Esophagus (tissue), 2 donors: ENCODE results near the gene TMEM175. TPM values are rescaled to one million over a fixed set of nuclear protein-coding genes. Genes with fewer than 3 reads are reported as not detected.
"Not testable (repeated sequence)": the region's sequence is repeated elsewhere in the genome, so short reads cannot be mapped to it uniquely, and the experiment has no call there.

Source experiments
- H3K27ac ChIP-seq, 2 donors: one replicate each; pipeline ENCODE4 v1.5.1; 2013; ENCODE audit warnings: low read depth in 2 of 2, mild to moderate bottlenecking in 2 of 2, inconsistent platforms in 1 of 2, low read length in 1 of 2, moderate library complexity in 1 of 2
- H3K27me3 ChIP-seq, 2 donors: one replicate each; pipeline ENCODE4 v1.6.1; 2013; ENCODE audit warnings: low read length in 2 of 2, control low read depth in 1 of 2, mild to moderate bottlenecking in 1 of 2; ENCODE audit not compliant: insufficient read depth in 2 of 2, control insufficient read depth in 1 of 2
- H3K36me3 ChIP-seq, 2 donors: one replicate each; pipeline ENCODE4 v1.6.1; 2013; ENCODE audit warnings: low read length in 1 of 2; ENCODE audit not compliant: control insufficient read depth in 2 of 2, insufficient read depth in 2 of 2
- H3K4me1 ChIP-seq, 2 donors: one replicate each; pipeline ENCODE4 v1.6.1; 2013; ENCODE audit warnings: low read length in 1 of 2; ENCODE audit not compliant: control insufficient read depth in 2 of 2, insufficient read depth in 2 of 2
- H3K4me3 ChIP-seq, 2 donors: one replicate each; pipeline ENCODE4 v1.5.1; 2013; ENCODE audit warnings: low read length in 2 of 2, mild to moderate bottlenecking in 2 of 2, low read depth in 1 of 2, moderate library complexity in 1 of 2
- H3K9me3 ChIP-seq, 2 donors: one replicate each; pipeline ENCODE4 v1.6.1; 2013; ENCODE audit warnings: mild to moderate bottlenecking in 2 of 2, low read depth in 1 of 2, low read length in 1 of 2, moderate library complexity in 1 of 2; ENCODE audit not compliant: control insufficient read depth in 2 of 2, insufficient read depth in 1 of 2
- WGBS, 2 donors: extraction: QIAGEN DNeasy Blood & Tissue Kit; methylation state at CpG; one replicate each; pipeline ENCODE4 v1.1.7; 2013; 5-methylcytosine and 5-hydroxymethylcytosine counted together
- polyA plus RNA-seq, 2 donors: library from polyadenylated mRNA; stranded (reverse); fragments of 200-250 nt; gene quantifications; one replicate each; pipeline ENCODE4 v1.2.3, GENCODE V29; 2013
- donor health status: healthy with polysubstance abuse.
- donor health status: Bipolar disorder and iron deficiency.

The TMEM175 gene
- polyA plus RNA-seq, 2 donors, result 16.6 to 32.2 TPM

DNA sequence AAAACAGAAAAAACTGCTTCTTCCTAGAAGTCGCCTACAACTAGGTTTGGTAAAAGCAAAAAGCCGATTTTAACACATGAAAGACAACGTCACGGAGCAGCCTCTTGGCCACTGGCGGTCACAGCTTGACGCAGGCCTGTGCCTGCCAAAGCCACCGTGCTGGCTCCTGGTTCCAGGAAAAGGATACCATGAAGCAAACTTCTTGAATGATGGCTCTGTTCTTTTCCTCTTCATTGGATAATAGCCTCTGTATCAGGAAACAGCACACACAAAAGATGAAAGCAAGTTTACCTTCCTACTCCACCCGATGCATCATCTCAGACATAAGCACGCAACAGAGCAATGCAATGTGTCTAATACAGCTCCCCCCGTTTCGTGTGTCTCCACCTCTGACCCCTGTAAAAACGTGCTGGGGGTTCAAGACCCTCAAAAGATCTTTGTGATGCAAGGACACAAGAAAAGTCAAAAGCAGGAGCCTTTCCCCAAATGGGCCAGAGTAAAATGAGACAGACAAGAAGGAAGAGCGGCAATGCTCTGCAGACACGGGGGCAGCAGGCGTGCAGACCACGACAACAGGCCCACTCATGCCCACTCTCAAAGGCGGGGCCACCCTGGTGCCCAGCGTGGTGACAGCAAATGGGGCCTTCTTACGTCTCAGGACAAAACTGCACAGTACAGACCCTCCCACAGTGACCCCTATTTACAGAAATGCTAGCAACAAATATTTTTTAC is 19.5 kb upstream of the TMEM175 start:
- H3K9me3 ChIP-seq, result no peaks in the 10 kb centered on the region
- peaks cover 10 to 41% of the 10 kb centered on the region in 2 donors for H3K36me3 ChIP-seq
- no peak overlapping the region for H3K4me3 ChIP-seq
- peaks cover 0 to 9% of the 10 kb centered on the region in 2 donors for H3K4me1 ChIP-seq
- no peaks in the 10 kb centered on the region for H3K27me3 ChIP-seq
- H3K27ac ChIP-seq, result peak overlapping the region; percentile 62 to 86
- WGBS, 2 donors, result 70 to 79% methylated on average over 19 of the region's 19 CpGs

GRCh38 chr4:913280-913618 is 19.0 kb upstream of the TMEM175 start:
- Histone ChIP-seq H3K9me3 (no peaks in the 10 kb centered on the region), H3K27me3 (no peaks in the 10 kb centered on the region), H3K4me3 (no peak overlapping the region), H3K27ac (peak overlapping the region in 1 of 2 donors; percentile 62), H3K36me3 (peaks cover 10 to 36% of the 10 kb centered on the region in 2 donors), H3K4me1 (peaks cover 0 to 9% of the 10 kb centered on the region in 2 donors)
- WGBS, 2 donors, result 92 to 93% methylated on average over 4 of the region's 4 CpGs

DNA sequence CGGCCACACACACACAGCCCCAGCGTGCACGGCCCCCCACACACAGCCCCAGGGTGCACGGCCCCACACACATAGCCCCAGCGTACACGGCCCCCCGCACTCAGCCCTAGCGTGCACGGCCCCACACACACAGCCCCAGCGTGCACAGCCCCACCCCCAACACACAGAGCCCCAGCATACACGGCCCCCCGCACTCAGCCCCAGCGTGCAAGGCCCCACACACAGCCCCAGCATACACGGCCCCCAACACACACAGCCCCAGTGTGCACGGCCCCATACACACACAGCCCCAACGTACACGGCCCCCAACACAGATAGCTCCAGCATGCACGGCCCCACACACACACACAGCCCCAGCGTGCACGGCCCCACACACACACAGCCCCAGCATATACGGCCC is 17.7 kb upstream of the TMEM175 start:
- 88 to 89% methylated on average over 20 to 21 of the region's 21 CpGs for WGBS, 2 donors
- peaks cover 0 to 9% of the 10 kb centered on the region in 2 donors for H3K4me1 ChIP-seq
- H3K9me3 ChIP-seq, result no peaks in the 10 kb centered on the region
- no peak overlapping the region for H3K27ac ChIP-seq
- no peaks in the 10 kb centered on the region for H3K27me3 ChIP-seq
- no peak overlapping the region for H3K4me3 ChIP-seq
- peaks cover 10 to 28% of the 10 kb centered on the region in 2 donors for H3K36me3 ChIP-seq

GRCh38 chr4:915041-915474 is 17.2 kb upstream of the TMEM175 start:
- Histone ChIP-seq H3K27me3 (no peaks in the 10 kb centered on the region), H3K4me3 (no peak overlapping the region), H3K4me1 (peaks cover 0 to 9% of the 10 kb centered on the region in 2 donors), H3K27ac (no peak overlapping the region), H3K9me3 (no peaks in the 10 kb centered on the region), H3K36me3 (peaks cover 10 to 27% of the 10 kb centered on the region in 2 donors)
- 75 to 76% methylated on average over 20 of the region's 20 CpGs for WGBS, 2 donors

GRCh38 chr4:915595-915994 is 16.7 kb upstream of the TMEM175 start:
- WGBS, 2 donors, result 51 to 62% methylated on average over 8 of the region's 8 CpGs
- Histone ChIP-seq H3K27ac (no peak overlapping the region), H3K9me3 (no peaks in the 10 kb centered on the region), H3K27me3 (no peaks in the 10 kb centered on the region), H3K4me3 (no peak overlapping the region), H3K4me1 (peaks cover 0 to 9% of the 10 kb centered on the region in 2 donors), H3K36me3 (peaks cover 10 to 23% of the 10 kb centered on the region in 2 donors)

- H3K27me3 ChIP-seq, result no peaks in the 10 kb centered on the region
- H3K9me3 ChIP-seq, result no peaks in the 10 kb centered on the region
- H3K4me1 ChIP-seq, result peaks cover 0 to 9% of the 10 kb centered on the region in 2 donors
- H3K36me3 ChIP-seq, result peaks cover 6 to 10% of the 10 kb centered on the region in 2 donors
- WGBS, 2 donors, result 94 to 98% methylated on average over 7 of the region's 7 CpGs
- no peak overlapping the region for H3K27ac ChIP-seq
- no peak overlapping the region for H3K4me3 ChIP-seq
Observed at GRCh38 chr4:917466-917865, 14.8 kb upstream of the TMEM175 start.

DNA sequence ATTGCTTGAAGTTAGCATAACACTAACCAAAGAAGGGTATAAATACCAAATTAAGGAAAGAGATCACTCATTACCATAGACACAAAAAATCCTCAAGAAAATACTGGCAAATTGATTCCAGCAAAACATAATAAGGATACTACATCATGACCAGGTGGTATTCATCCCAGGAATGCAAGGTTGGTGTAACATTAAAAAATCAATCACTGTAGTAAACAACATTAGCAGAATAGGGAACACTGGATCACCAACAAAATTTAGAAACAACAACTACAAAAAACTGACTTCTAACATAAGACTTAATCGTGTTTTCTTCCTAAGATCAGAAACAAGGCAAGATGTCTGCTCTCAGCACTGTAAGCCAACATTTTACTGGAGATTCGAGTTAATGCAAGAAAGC is 14.3 kb upstream of the TMEM175 start:
- peaks cover 3 to 4% of the 10 kb centered on the region in 2 donors for H3K36me3 ChIP-seq
- no peak overlapping the region for H3K27ac ChIP-seq
- H3K27me3 ChIP-seq, result no peaks in the 10 kb centered on the region
- H3K9me3 ChIP-seq, result no peaks in the 10 kb centered on the region
- H3K4me3 ChIP-seq, result no peak overlapping the region
- WGBS, 2 donors, result 97% methylated on average over 2 of the region's 2 CpGs
- peaks cover 0 to 6% of the 10 kb centered on the region in 2 donors for H3K4me1 ChIP-seq

DNA sequence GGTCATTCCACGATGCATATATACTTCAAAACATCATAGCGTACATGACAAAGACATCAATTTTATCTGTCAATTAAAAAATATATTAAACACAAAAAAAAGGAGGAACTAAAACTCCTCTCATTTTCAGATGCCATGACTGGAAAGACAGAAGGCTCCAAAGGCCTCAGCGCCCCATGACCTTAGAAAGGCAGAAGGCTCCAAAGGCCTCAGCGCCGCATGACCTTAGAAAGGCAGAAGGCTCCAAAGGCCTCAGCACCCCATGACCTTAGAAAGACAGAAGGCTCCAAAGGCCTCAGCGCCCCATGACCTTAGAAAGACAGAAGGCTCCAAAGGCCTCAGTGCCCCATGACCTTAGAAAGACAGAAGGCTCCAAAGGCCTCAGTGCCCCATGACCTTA is 13.7 kb upstream of the TMEM175 start:
- not testable (repeated sequence) for H3K4me1 ChIP-seq, H3K27ac ChIP-seq, H3K27me3 ChIP-seq, H3K9me3 ChIP-seq, H3K4me3 ChIP-seq, H3K36me3 ChIP-seq
- 93 to 94% methylated on average over 6 of the region's 6 CpGs for WGBS, 2 donors

DNA sequence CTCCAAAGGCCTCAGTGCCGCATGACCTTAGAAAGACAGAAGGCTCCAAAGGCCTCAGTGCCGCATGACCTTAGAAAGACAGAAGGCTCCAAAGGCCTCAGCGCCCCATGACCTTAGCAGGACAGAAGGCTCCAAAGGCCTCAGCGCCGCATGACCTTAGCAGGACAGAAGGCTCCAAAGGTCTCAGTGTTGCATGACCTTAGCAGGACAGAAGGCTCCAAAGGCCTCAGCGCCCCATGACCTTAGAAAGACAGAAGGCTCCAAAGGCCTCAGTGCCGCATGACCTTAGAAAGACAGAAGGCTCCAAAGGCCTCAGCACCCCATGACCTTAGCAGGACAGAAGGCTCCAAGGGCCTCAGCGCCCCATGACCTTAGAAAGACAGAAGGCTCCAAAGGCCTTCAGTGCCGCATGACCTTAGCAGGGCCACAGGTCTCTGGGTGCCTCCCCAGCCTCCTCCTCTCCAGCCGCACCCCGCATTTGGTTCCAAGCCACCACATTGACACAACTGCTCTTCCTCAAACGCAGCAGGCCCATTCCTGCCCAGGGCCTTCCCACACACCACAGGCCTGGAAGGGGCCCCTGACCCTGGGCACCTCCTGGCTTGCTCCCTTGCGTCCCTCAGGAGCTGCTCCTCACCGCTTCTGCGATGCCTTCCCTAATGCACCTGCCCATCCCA is 13.1 kb upstream of the TMEM175 start:
- not testable (repeated sequence) for H3K36me3 ChIP-seq, H3K9me3 ChIP-seq, H3K4me1 ChIP-seq, H3K27me3 ChIP-seq, H3K4me3 ChIP-seq, H3K27ac ChIP-seq
- 96 to 99% methylated on average over 15 of the region's 15 CpGs for WGBS, 2 donors
